CD4-positive, alpha-beta T cell treated with Interleukin-1 beta for 1 hour (primary cell): ENCODE data around the gene STARD7.
"Not testable (repeated sequence)": the region's sequence is repeated elsewhere in the genome, so short reads cannot be mapped to it uniquely, and the experiment has no call there.

Experiments
- DNase-seq, 2 donors: peaks; one replicate each; pipeline ENCODE4 v3.0.0-alpha.2; 2020 to 2022

STARD7 gene

GRCh38 chr2:96233880-96234316, 25.3 kb upstream of the STARD7 start:
- no peak for DNase-seq

GRCh38 chr2:96233436-96233835, 24.8 kb upstream of the STARD7 start:
- no peak for DNase-seq

- DNase-seq = no peak
These were observed 22.7 kb upstream of the STARD7 start for GRCh38 chr2:96231316-96231715.

- DNase-seq = peak in 1 of 2 donors; percentile 18
These were observed 16.4 kb upstream of the STARD7 start for GRCh38 chr2:96225016-96225533.

GRCh38 chr2:96221106-96221505, 12.5 kb upstream of the STARD7 start:
- DNase-seq = not testable (repeated sequence)

- DNase-seq = not testable (repeated sequence)
These were observed 11.3 kb upstream of the STARD7 start for GRCh38 chr2:96219959-96220358.

GRCh38 chr2:96218508-96219131, 10.0 kb upstream of the STARD7 start:
- DNase-seq = no peak

GRCh38 chr2:96214554-96214953, 5.9 kb upstream of the STARD7 start:
- no peak for DNase-seq

GRCh38 chr2:96213379-96213778, 4.8 kb upstream of the STARD7 start:
- no peak for DNase-seq

GRCh38 chr2:96212339-96212738, 3.7 kb upstream of the STARD7 start:
- DNase-seq = no peak

- DNase-seq = no peak
These were observed 1.1 kb upstream of the STARD7 start for GRCh38 chr2:96209729-96210085.

GRCh38 chr2:96209011-96209728, 543 bp upstream of the STARD7 start:
- DNase-seq = no peak

GRCh38 chr2:96207774-96208142, 869 bp downstream of the STARD7 start:
- DNase-seq = no peak

- peak in 1 of 2 donors; percentile 22 for DNase-seq
These were observed 1.4 kb downstream of the STARD7 start for GRCh38 chr2:96207073-96207773.

- DNase-seq = no peak
These were observed 2.7 kb downstream of the STARD7 start for GRCh38 chr2:96205888-96206287.

- DNase-seq = no peak
These were observed 3.6 kb downstream of the STARD7 start for GRCh38 chr2:96204836-96205624.

GRCh38 chr2:96203130-96204028, 5.2 kb downstream of the STARD7 start:
- DNase-seq = peak in 1 of 2 donors; percentile 29

- DNase-seq = no peak
These were observed 6.3 kb downstream of the STARD7 start for GRCh38 chr2:96202152-96202854.

GRCh38 chr2:96201338-96201737, 7.3 kb downstream of the STARD7 start:
- no peak for DNase-seq

- no peak for DNase-seq
These were observed 9.7 kb downstream of the STARD7 start for GRCh38 chr2:96198921-96199320.

- DNase-seq = no peak
These were observed 10.9 kb downstream of the STARD7 start for GRCh38 chr2:96197546-96198255.
